Cardiac muscle cell (in vitro differentiated cells and primary cell): ENCODE results near the gene KRTAP10-11. TPM values are rescaled to one million over a fixed set of nuclear protein-coding genes. Genes with fewer than 3 reads are reported as not detected.

ENCODE experiments used
- DNase-seq, 2 donors: peaks; one replicate each; pipeline versions ENCODE4 v3.0.0 to v3.0.0-alpha.2; 2010 to 2017; ENCODE audit warnings: low read depth in 1 of 2, low spot score in 1 of 2
- H3K27ac ChIP-seq: fragments of 200-600 bp; sonication (generic); 2 replicates; pipeline ENCODE4 v1.5.1; 2016
- H3K27me3 ChIP-seq: fragments of 200-600 bp; sonication (generic); 2 replicates; pipeline ENCODE4 v1.6.0; 2016; ENCODE audit warnings: control low read depth
- H3K36me3 ChIP-seq: fragments of 200-600 bp; sonication (generic); 2 replicates; pipeline ENCODE4 v1.5.1; 2016; ENCODE audit warnings: control low read depth
- H3K4me1 ChIP-seq: fragments of 200-600 bp; sonication (generic); 2 replicates; pipeline ENCODE4 v1.8.1; 2017; ENCODE audit warnings: low read depth, mild to moderate bottlenecking, mixed run types
- H3K4me3 ChIP-seq: fragments of 200-600 bp; sonication (generic); 2 replicates; pipeline ENCODE4 v1.5.1; 2016; ENCODE audit warnings: mild to moderate bottlenecking
- H3K9me3 ChIP-seq: fragments of 200-600 bp; sonication (generic); 2 replicates; pipeline ENCODE4 v1.5.1; 2017; ENCODE audit warnings: low read depth, mild to moderate bottlenecking, control low read depth
- polyA plus RNA-seq: library from polyadenylated mRNA; unstranded; fragments of >200 nt; fragmentation: Nextera tagmentation; extraction: Ambion mirVana; gene quantifications from 2 replicates; pipeline ENCODE4 v1.2.1, GENCODE V29; 2016
- total RNA-seq: library from RNA; depleted of rRNA; stranded (reverse); fragments of >200 nt; gene quantifications from 2 replicates; pipeline ENCODE4 v1.2.3, GENCODE V29; 2016
- TF ChIP-seq, protein P1 (sequence below): IDR thresholded peaks from 2 replicates; pipeline ENCODE4 v1.5.1; 2012; ENCODE audit warnings: low read depth, mild to moderate bottlenecking, low read length

The KRTAP10-11 gene
- total and polyA plus RNA-seq, 2 experiments from 2014 or later = not detected

DNA sequence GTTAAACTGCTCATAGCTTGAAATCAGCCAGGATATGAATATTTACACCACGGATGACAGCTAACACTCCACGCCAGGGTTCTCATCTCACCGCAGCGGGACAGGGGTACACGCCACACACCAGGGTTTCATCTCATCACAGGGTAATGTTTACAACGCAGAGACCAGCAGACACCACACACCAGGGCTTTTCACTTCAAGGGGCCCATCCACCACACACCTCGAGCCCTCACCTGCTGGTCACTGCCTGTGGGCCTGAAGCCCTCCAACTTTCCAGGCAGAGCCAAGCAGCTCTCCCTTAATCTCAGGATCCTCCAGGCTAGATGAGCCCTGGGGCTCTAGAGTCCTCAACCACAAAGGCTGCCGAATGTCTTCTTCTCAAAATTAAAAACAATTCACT, 49.4 kb downstream of the KRTAP10-11 start:
- no peaks in the 10 kb centered on the region for H3K9me3 ChIP-seq
- TF ChIP-seq, protein P1, sequence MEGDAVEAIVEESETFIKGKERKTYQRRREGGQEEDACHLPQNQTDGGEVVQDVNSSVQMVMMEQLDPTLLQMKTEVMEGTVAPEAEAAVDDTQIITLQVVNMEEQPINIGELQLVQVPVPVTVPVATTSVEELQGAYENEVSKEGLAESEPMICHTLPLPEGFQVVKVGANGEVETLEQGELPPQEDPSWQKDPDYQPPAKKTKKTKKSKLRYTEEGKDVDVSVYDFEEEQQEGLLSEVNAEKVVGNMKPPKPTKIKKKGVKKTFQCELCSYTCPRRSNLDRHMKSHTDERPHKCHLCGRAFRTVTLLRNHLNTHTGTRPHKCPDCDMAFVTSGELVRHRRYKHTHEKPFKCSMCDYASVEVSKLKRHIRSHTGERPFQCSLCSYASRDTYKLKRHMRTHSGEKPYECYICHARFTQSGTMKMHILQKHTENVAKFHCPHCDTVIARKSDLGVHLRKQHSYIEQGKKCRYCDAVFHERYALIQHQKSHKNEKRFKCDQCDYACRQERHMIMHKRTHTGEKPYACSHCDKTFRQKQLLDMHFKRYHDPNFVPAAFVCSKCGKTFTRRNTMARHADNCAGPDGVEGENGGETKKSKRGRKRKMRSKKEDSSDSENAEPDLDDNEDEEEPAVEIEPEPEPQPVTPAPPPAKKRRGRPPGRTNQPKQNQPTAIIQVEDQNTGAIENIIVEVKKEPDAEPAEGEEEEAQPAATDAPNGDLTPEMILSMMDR = no peak
- H3K27me3 ChIP-seq = no peaks in the 10 kb centered on the region
- H3K36me3 ChIP-seq = no peaks in the 10 kb centered on the region
- DNase-seq = no peak
- H3K4me3 ChIP-seq = no peak overlapping the region
- H3K4me1 ChIP-seq = no peaks in the 10 kb centered on the region
- H3K27ac ChIP-seq = no peak overlapping the region

- no peaks in the 10 kb centered on the region for H3K4me1 ChIP-seq
- peaks cover 3% of the 10 kb centered on the region for H3K27me3 ChIP-seq
- DNase-seq = no peak
These were observed 50.4 kb downstream of the KRTAP10-11 start for GRCh38 chr21:44696572-44696971.

More at GRCh38 chr21:44696572-44696971, 50.4 kb downstream of the KRTAP10-11 start:
- H3K27ac ChIP-seq = no peak overlapping the region
- no peaks in the 10 kb centered on the region for H3K9me3 ChIP-seq
- TF ChIP-seq, protein P1 = no peak
- H3K36me3 ChIP-seq = no peaks in the 10 kb centered on the region
- no peak overlapping the region for H3K4me3 ChIP-seq

Other genes with a start within 250 kb of the KRTAP10-11 start
- gene LRRC3, start 190.9 kb upstream of the KRTAP10-11 start, total RNA-seq = 5.9 and 9.5 TPM in 2 replicates
- 3.3 and 4.1 TPM in 2 replicates for gene LRRC3, start 190.9 kb upstream of the KRTAP10-11 start, polyA plus RNA-seq
- not detected in 2 replicates for gene KRTAP10-1, start 106.2 kb upstream of the KRTAP10-11 start, total RNA-seq
- 0.56 TPM in 1 of 2 replicates, not detected in the other for gene KRTAP10-1, start 106.2 kb upstream of the KRTAP10-11 start, polyA plus RNA-seq
- gene KRTAP10-2, start 94.9 kb upstream of the KRTAP10-11 start, total RNA-seq = not detected in 2 replicates
- 0.55 TPM in 1 of 2 replicates, not detected in the other for gene KRTAP10-2, start 94.9 kb upstream of the KRTAP10-11 start, polyA plus RNA-seq
- not detected in 2 replicates for gene KRTAP10-3, start 87.6 kb upstream of the KRTAP10-11 start, total RNA-seq
- gene KRTAP10-3, start 87.6 kb upstream of the KRTAP10-11 start, polyA plus RNA-seq = not detected in 2 replicates
- gene KRTAP10-4, start 72.7 kb upstream of the KRTAP10-11 start, total RNA-seq = not detected in 2 replicates
- gene KRTAP10-4, start 72.7 kb upstream of the KRTAP10-11 start, polyA plus RNA-seq = 0.16 TPM in 1 of 2 replicates, not detected in the other
- gene KRTAP10-5, start 65.8 kb upstream of the KRTAP10-11 start, total RNA-seq = not detected in 2 replicates
- gene KRTAP10-5, start 65.8 kb upstream of the KRTAP10-11 start, polyA plus RNA-seq = not detected in 2 replicates
- gene KRTAP10-6, start 53.9 kb upstream of the KRTAP10-11 start, total RNA-seq = not detected in 2 replicates
- 0.29 TPM in 1 of 2 replicates, not detected in the other for gene KRTAP10-6, start 53.9 kb upstream of the KRTAP10-11 start, polyA plus RNA-seq
- gene KRTAP10-7, start 45.8 kb upstream of the KRTAP10-11 start, total RNA-seq = not detected in 2 replicates
- not detected in 2 replicates for gene KRTAP10-7, start 45.8 kb upstream of the KRTAP10-11 start, polyA plus RNA-seq
- not detected in 2 replicates for gene KRTAP10-8, start 34.3 kb upstream of the KRTAP10-11 start, total RNA-seq
- not detected in 2 replicates for gene KRTAP10-8, start 34.3 kb upstream of the KRTAP10-11 start, polyA plus RNA-seq
- gene KRTAP10-9, start 19.3 kb upstream of the KRTAP10-11 start, total RNA-seq = not detected in 2 replicates
- gene KRTAP10-9, start 19.3 kb upstream of the KRTAP10-11 start, polyA plus RNA-seq = not detected in 2 replicates
- not detected in 2 replicates for gene KRTAP10-10, start 9.1 kb upstream of the KRTAP10-11 start, total RNA-seq
- gene KRTAP10-10, start 9.1 kb upstream of the KRTAP10-11 start, polyA plus RNA-seq = not detected in 2 replicates
- not detected in 2 replicates for gene KRTAP12-4, start 8.2 kb downstream of the KRTAP10-11 start, total RNA-seq
- not detected in 2 replicates for gene KRTAP12-4, start 8.2 kb downstream of the KRTAP10-11 start, polyA plus RNA-seq
- not detected in 2 replicates for gene KRTAP12-3, start 11.5 kb downstream of the KRTAP10-11 start, total RNA-seq
- not detected in 2 replicates for gene KRTAP12-3, start 11.5 kb downstream of the KRTAP10-11 start, polyA plus RNA-seq
- gene KRTAP12-2, start 20.5 kb downstream of the KRTAP10-11 start, total RNA-seq = not detected in 2 replicates
- not detected in 2 replicates for gene KRTAP12-2, start 20.5 kb downstream of the KRTAP10-11 start, polyA plus RNA-seq
- not detected in 2 replicates for gene KRTAP12-1, start 35.7 kb downstream of the KRTAP10-11 start, total RNA-seq
- not detected in 2 replicates for gene KRTAP12-1, start 35.7 kb downstream of the KRTAP10-11 start, polyA plus RNA-seq
- gene KRTAP10-12, start 50.8 kb downstream of the KRTAP10-11 start, total RNA-seq = not detected in 2 replicates
- not detected in 2 replicates for gene KRTAP10-12, start 50.8 kb downstream of the KRTAP10-11 start, polyA plus RNA-seq
- 2.8 and 3.2 TPM in 2 replicates for gene TSPEAR, start 65.2 kb downstream of the KRTAP10-11 start, total RNA-seq
- gene TSPEAR, start 65.2 kb downstream of the KRTAP10-11 start, polyA plus RNA-seq = 3.4 and 5.3 TPM in 2 replicates
- 47.8 and 79.4 TPM in 2 replicates for gene UBE2G2, start 155.4 kb downstream of the KRTAP10-11 start, total RNA-seq
- 78.7 and 86.4 TPM in 2 replicates for gene UBE2G2, start 155.4 kb downstream of the KRTAP10-11 start, polyA plus RNA-seq
- gene SUMO3, start 171.6 kb downstream of the KRTAP10-11 start, total RNA-seq = 63.0 and 89.8 TPM in 2 replicates
- 95.9 and 121 TPM in 2 replicates for gene SUMO3, start 171.6 kb downstream of the KRTAP10-11 start, polyA plus RNA-seq
- 204 and 218 TPM in 2 replicates for gene PTTG1IP, start 227.3 kb downstream of the KRTAP10-11 start, total RNA-seq
- 240 and 253 TPM in 2 replicates for gene PTTG1IP, start 227.3 kb downstream of the KRTAP10-11 start, polyA plus RNA-seq